Loucy (cell line): ENCODE measurements around the gene SCRN2.

Source experiments
- H2AFZ ChIP-seq: fragments of 200-600 bp; sonication (generic); 2 replicates; pipeline ENCODE4 v1.6.0; 2016; ENCODE audit warnings: antibody characterized with exemption, mild to moderate bottlenecking, low read length, moderate library complexity
- H3F3A ChIP-seq: fragments of 200-600 bp; 2 replicates; pipeline ENCODE4 v1.6.0; 2016; ENCODE audit warnings: antibody characterized with exemption, low read depth, mild to moderate bottlenecking
- H3K27me3 ChIP-seq: fragments of 200-600 bp; sonication (generic); 2 replicates; pipeline ENCODE4 v1.6.1; 2014; ENCODE audit warnings: low read length, mild to moderate bottlenecking; ENCODE audit not compliant: insufficient read depth, poor library complexity, severe bottlenecking
- H3K36me3 ChIP-seq: fragments of 200-600 bp; sonication (generic); 2 replicates; pipeline ENCODE4 v1.6.1; 2016; ENCODE audit warnings: low read length; ENCODE audit not compliant: insufficient read depth
- H3K4me1 ChIP-seq: fragments of 200-600 bp; sonication (generic); 2 replicates; pipeline ENCODE4 v1.5.1; 2014; ENCODE audit warnings: low read length, mild to moderate bottlenecking; ENCODE audit not compliant: insufficient read depth, poor library complexity, severe bottlenecking
- H3K4me2 ChIP-seq: fragments of 200-600 bp; sonication (generic); 2 replicates; pipeline ENCODE4 v1.6.0; 2014; ENCODE audit warnings: antibody characterized with exemption, low read length, low read depth, mild to moderate bottlenecking; ENCODE audit not compliant: poor library complexity, severe bottlenecking
- H3K4me3 ChIP-seq: fragments of 200-600 bp; sonication (generic); 2 replicates; pipeline ENCODE4 v1.5.1; 2014; ENCODE audit warnings: low read length, mild to moderate bottlenecking, mixed read lengths; ENCODE audit not compliant: poor library complexity, severe bottlenecking
- H3K79me2 ChIP-seq: fragments of 200-600 bp; sonication (generic); 2 replicates; pipeline ENCODE4 v1.6.1; 2014; ENCODE audit warnings: low read length; ENCODE audit not compliant: insufficient read depth
- H3K9ac ChIP-seq: fragments of 200-600 bp; sonication (generic); 2 replicates; pipeline ENCODE4 v1.6.0; 2014; ENCODE audit warnings: mild to moderate bottlenecking, low read depth, low read length, moderate library complexity; ENCODE audit not compliant: poor library complexity, severe bottlenecking
- H3K9me2 ChIP-seq: fragments of 200-600 bp; sonication (generic); replicated peaks from 2 replicates; pipeline ENCODE4 v1.6.1; 2016; ENCODE audit warnings: low read depth, low read length, mixed read lengths
- H3K9me3 ChIP-seq: fragments of 200-600 bp; sonication (generic); 2 replicates; pipeline ENCODE4 v1.6.1; 2014; ENCODE audit warnings: mild to moderate bottlenecking, antibody characterized with exemption, low read length, low read depth; ENCODE audit not compliant: insufficient read depth
- H4K20me1 ChIP-seq: fragments of 200-600 bp; sonication (generic); 2 replicates; pipeline ENCODE4 v1.6.0; 2014; ENCODE audit warnings: antibody characterized with exemption, low read length, mild to moderate bottlenecking; ENCODE audit not compliant: insufficient read depth, poor library complexity, severe bottlenecking
- EZH2phosphoT487 ChIP-seq: fragments of 200-600 bp; IDR thresholded peaks from 2 replicates; pipeline ENCODE4 v1.6.1; 2018; ENCODE audit warnings: antibody characterized with exemption, mild to moderate bottlenecking, moderate library complexity, borderline replicate concordance
- TF ChIP-seq, protein P1 (sequence below): fragments of 200-600 bp; sonication (generic); conservative IDR thresholded peaks from 2 replicates; pipeline ENCODE4 v1.5.1; 2014; ENCODE audit warnings: mild to moderate bottlenecking, antibody characterized with exemption, low read length

SCRN2 gene

GRCh38 chr17:47872019-47872650 is 31.1 kb upstream of the SCRN2 start:
- TF ChIP-seq, protein P1, sequence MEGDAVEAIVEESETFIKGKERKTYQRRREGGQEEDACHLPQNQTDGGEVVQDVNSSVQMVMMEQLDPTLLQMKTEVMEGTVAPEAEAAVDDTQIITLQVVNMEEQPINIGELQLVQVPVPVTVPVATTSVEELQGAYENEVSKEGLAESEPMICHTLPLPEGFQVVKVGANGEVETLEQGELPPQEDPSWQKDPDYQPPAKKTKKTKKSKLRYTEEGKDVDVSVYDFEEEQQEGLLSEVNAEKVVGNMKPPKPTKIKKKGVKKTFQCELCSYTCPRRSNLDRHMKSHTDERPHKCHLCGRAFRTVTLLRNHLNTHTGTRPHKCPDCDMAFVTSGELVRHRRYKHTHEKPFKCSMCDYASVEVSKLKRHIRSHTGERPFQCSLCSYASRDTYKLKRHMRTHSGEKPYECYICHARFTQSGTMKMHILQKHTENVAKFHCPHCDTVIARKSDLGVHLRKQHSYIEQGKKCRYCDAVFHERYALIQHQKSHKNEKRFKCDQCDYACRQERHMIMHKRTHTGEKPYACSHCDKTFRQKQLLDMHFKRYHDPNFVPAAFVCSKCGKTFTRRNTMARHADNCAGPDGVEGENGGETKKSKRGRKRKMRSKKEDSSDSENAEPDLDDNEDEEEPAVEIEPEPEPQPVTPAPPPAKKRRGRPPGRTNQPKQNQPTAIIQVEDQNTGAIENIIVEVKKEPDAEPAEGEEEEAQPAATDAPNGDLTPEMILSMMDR: no peak
- TF ChIP-seq EZH2phosphoT487: no peak
- Histone ChIP-seq H2AFZ (no peak overlapping the region), H3K9me3 (no peaks in the 10 kb centered on the region), H3K27me3 (no peaks in the 10 kb centered on the region), H3K4me2 (no peak overlapping the region), H3K4me1 (no peaks in the 10 kb centered on the region), H3K9me2 (no peaks in the 10 kb centered on the region), H3K36me3 (no peaks in the 10 kb centered on the region), H3K79me2 (no peaks in the 10 kb centered on the region), H3K9ac (no peak overlapping the region), H4K20me1 (no peaks in the 10 kb centered on the region), H3K4me3 (no peak overlapping the region), H3F3A (no peaks in the 10 kb centered on the region)

GRCh38 chr17:47871048-47871447 is 30.0 kb upstream of the SCRN2 start:
- Histone ChIP-seq H3K9me2 (no peaks in the 10 kb centered on the region), H3K9me3 (no peaks in the 10 kb centered on the region), H4K20me1 (no peaks in the 10 kb centered on the region), H3K36me3 (no peaks in the 10 kb centered on the region), H3K4me3 (no peak overlapping the region), H3K4me1 (no peaks in the 10 kb centered on the region), H3K4me2 (no peak overlapping the region), H2AFZ (no peak overlapping the region), H3K79me2 (no peaks in the 10 kb centered on the region), H3F3A (no peaks in the 10 kb centered on the region), H3K9ac (no peak overlapping the region), H3K27me3 (no peaks in the 10 kb centered on the region)
- no peak for TF ChIP-seq EZH2phosphoT487
- TF ChIP-seq, protein P1: no peak

- Histone ChIP-seq H3K36me3 (no peaks in the 10 kb centered on the region), H3K4me1 (no peaks in the 10 kb centered on the region), H2AFZ (no peak overlapping the region), H3K9ac (no peak overlapping the region), H3K4me3 (no peak overlapping the region), H3K79me2 (no peaks in the 10 kb centered on the region), H4K20me1 (no peaks in the 10 kb centered on the region), H3K27me3 (no peaks in the 10 kb centered on the region), H3F3A (no peaks in the 10 kb centered on the region), H3K9me2 (no peaks in the 10 kb centered on the region), H3K9me3 (no peaks in the 10 kb centered on the region), H3K4me2 (no peak overlapping the region)
- TF ChIP-seq, protein P1: no peak
- TF ChIP-seq EZH2phosphoT487: no peak
Measured at GRCh38 chr17:47870056-47870455, 29.0 kb upstream of the SCRN2 start.
